K562 (cell line): ENCODE data around the gene OR10H5. TPM values are rescaled to one million over a fixed set of nuclear protein-coding genes. Genes with fewer than 3 reads are reported as not detected.

Experiments used
- AFF1 ChIP-seq, 2 experiments: fragments of 450-650 bp; IDR thresholded peaks; 2 replicates each; pipeline ENCODE4 v1.6.1; 2018; ENCODE audit warnings: mild to moderate bottlenecking in 2 of 2, low read depth in 1 of 2; ENCODE audit not compliant: partially characterized antibody in 2 of 2
- CAMTA2 ChIP-seq: fragments of 250-450 bp; sonication (Bioruptor Pico); conservative IDR thresholded peaks from 2 replicates; pipeline ENCODE4 v1.5.1; 2022
- CBFA2T2 ChIP-seq: fragments of 450-650 bp; conservative IDR thresholded peaks from 2 replicates; pipeline ENCODE4 v1.6.1; 2017; ENCODE audit warnings: mild to moderate bottlenecking
- CREB3 ChIP-seq: fragments of 450-650 bp; conservative IDR thresholded peaks from 2 replicates; pipeline ENCODE4 v1.6.1; 2016; ENCODE audit warnings: missing genetic modification characterization, low read depth, mild to moderate bottlenecking, missing compliant biosample characterization, moderate library complexity
- CUX1 ChIP-seq: fragments of 200-800 bp; sonication (Bioruptor generic); IDR thresholded peaks from 2 replicates; pipeline ENCODE4 v1.6.1; 2016; ENCODE audit warnings: missing genetic modification characterization, missing compliant biosample characterization
- ETV1 ChIP-seq: fragments of 450-650 bp; conservative IDR thresholded peaks from 2 replicates; pipeline ENCODE4 v1.6.1; 2016; ENCODE audit warnings: missing genetic modification characterization, control low read depth, low read depth, missing compliant biosample characterization
- HDAC2 ChIP-seq: fragments of 450-650 bp; IDR thresholded peaks from 2 replicates; pipeline ENCODE4 v1.6.1; 2016; ENCODE audit warnings: mild to moderate bottlenecking
- SPI1 ChIP-seq: IDR thresholded peaks from 2 replicates; pipeline ENCODE4 v1.6.1; 2011; ENCODE audit warnings: low read depth, low read length, control low read depth, borderline replicate concordance
- TAL1 ChIP-seq: fragments of 450-650 bp; IDR thresholded peaks from 2 replicates; pipeline ENCODE4 v1.6.1; 2016; ENCODE audit warnings: mild to moderate bottlenecking
- TEAD1 ChIP-seq, 2 experiments: fragments of 450-650 bp in 1 of 2; sonication (generic) in 1 of 2; formaldehyde crosslinking; IDR thresholded peaks; 2 replicates each; pipeline versions ENCODE4 v1.4.0 to v1.8.0; 2020 to 2022; ENCODE audit warnings: mild to moderate bottlenecking in 2 of 2, missing genetic modification reagents in 1 of 2
- VEZF1 ChIP-seq: fragments of 200-800 bp; sonication (Bioruptor generic); IDR thresholded peaks from 2 replicates; pipeline ENCODE4 v1.6.1; 2017; ENCODE audit warnings: missing genetic modification characterization, missing compliant biosample characterization
- ZNF134 ChIP-seq: fragments of 250-450 bp; sonication (Bioruptor Pico); conservative IDR thresholded peaks from 2 replicates; pipeline ENCODE4 v1.4.0; 2020
- ZNF197 ChIP-seq: fragments of 200-800 bp; sonication (Bioruptor generic); IDR thresholded peaks from 2 replicates; pipeline ENCODE4 v1.6.1; 2016; ENCODE audit warnings: low read depth, missing genetic modification characterization, missing compliant biosample characterization
- ZNF324 ChIP-seq: fragments of 250-450 bp; sonication (Bioruptor Pico); IDR thresholded peaks from 2 replicates; pipeline ENCODE4 v1.4.0; 2020; ENCODE audit warnings: mild to moderate bottlenecking
- ZNF707 ChIP-seq: fragments of 250-450 bp; sonication (Bioruptor Pico); conservative IDR thresholded peaks from 2 replicates; pipeline ENCODE4 v1.8.0; 2022; ENCODE audit warnings: inconsistent platforms, mild to moderate bottlenecking, moderate library complexity
- polyA plus RNA-seq, 8 experiments: library from polyadenylated mRNA; depleted of rRNA in 4 of 8; stranded (reverse) in 5 of 8; unstranded in 3 of 8; fragments of >200 nt; fragmentation: Nextera tagmentation in 2 of 8; fragmentation: Illumina TruSeq in 1 of 8; extraction: Ambion mirVana in 2 of 8; extraction: Trizol in 1 of 8; gene quantifications; 2 replicates each; pipeline versions ENCODE4 v1.2.1 to v1.2.3, GENCODE V29; 2011 to 2014; ENCODE audit warnings: inconsistent platforms in 1 of 8, missing spikeins in 1 of 8
- total RNA-seq, 7 experiments: library from RNA; depleted of rRNA in 6 of 7; stranded (reverse); fragments of >200 nt in 6 of 7; fragmentation: Illumina TruSeq in 2 of 7; extraction: Trizol in 2 of 7; gene quantifications; 2 replicates each; pipeline versions ENCODE4 v1.2.1 to v1.2.3, GENCODE V29; 2011 to 2021; ENCODE audit warnings: low replicate concordance in 1 of 7

Gene OR10H5
- total and polyA plus RNA-seq, 9 of the 15 experiments (the other 6 are each of a cell fraction or from before 2014, with no cell fraction given), result not detected

DNA sequence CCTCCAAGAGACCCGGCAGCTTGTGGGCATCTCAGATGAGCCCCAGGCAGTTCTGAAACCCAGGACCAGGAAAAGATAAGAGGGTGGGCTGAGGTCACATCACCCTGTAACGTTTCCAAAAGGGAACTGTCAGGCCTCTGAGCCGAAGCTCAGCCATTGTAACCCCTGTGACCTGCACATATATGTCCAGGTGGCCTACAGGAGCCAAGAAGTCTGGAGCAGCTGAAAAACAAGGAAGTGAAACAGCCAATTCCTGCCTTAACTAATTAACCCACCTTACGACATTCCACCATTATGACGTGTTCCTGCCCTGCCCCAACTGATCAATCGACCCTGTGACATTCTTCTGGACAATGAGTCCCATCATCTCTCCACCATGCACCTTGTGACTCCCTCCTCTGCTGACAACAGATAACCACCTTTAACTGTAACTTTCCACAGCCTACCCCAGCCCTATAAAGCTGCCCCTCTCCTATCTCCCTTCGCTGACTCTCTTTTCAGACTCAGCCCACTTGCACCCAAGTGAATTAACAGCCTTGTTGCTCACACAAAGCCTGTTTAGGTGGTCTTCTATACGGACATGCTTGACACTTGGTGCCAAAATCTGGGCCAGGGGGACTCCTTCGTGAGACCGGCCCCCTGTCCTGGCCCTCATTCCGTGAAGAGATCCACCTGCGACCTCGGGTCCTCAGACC, 41.3 kb downstream of the OR10H5 start (continued):
- peak; percentile 57 to 58 for TF ChIP-seq AFF1 (IDR thresholded peaks at IDR 0.05; ENCODE audit: low read depth in 1 of 2, partially characterized antibody in 2 of 2)
- TF ChIP-seq ZNF134, result peak; percentile 68
- peak; percentile 47; the same call in 1 of the 2 replicates for TF ChIP-seq HDAC2
- peak; percentile 89 for TF ChIP-seq CUX1
- TF ChIP-seq ZNF707, result 0 out of 2 replicates have a peak, but pooled peaks have one; percentile 32
- TF ChIP-seq CBFA2T2, result peak; percentile 89
- TF ChIP-seq CAMTA2, result peak; percentile 52; the same call in 1 of the 2 replicates
- peak; percentile 59; the same call in 1 of the 2 replicates for TF ChIP-seq ZNF197 (CRISPR knock-in tag)
- peak; percentile 74; the same call in 1 of the 2 replicates for TF ChIP-seq SPI1
- 0 out of 2 replicates have a peak, but pooled peaks have one; percentile 11 for TF ChIP-seq ETV1 (tag)
- 0 out of 2 replicates have a peak, but pooled peaks have one; percentile 19 for TF ChIP-seq ZNF324 (CRISPR knock-in tag)
- TF ChIP-seq TAL1, result peak; percentile 90
- TF ChIP-seq TEAD1 (CRISPR knock-in tag; IDR thresholded peaks at IDR 0.05), result peak; percentile 70 to 85; a peak in 3 of 4 replicates
- TF ChIP-seq VEZF1 (CRISPR knock-in tag), result peak; percentile 50
- TF ChIP-seq CREB3 (tag), result peak; percentile 94
